NCI-H2029 (cell line): ENCODE data around the gene KRTAP9-2.
"Not testable (repeated sequence)": the region's sequence is repeated elsewhere in the genome, so short reads cannot be mapped to it uniquely, and the experiment has no call there.

Experiments
- DNase-seq: peaks from one replicate; lab custom pipeline; 2025; lab: John Stamatoyannopoulos, UW

KRTAP9-2 gene

GRCh38 chr17:41237116-41237515, 10.7 kb downstream of the KRTAP9-2 start:
- not testable (repeated sequence) for DNase-seq

GRCh38 chr17:41237949-41238437, 11.5 kb downstream of the KRTAP9-2 start, which contains the start of gene KRTAP9-8:
TSS of gene KRTAP9-8 (plus strand) at chr17:41237999. CDS start at chr17:41238052, 53 bp downstream.
- not testable (repeated sequence) for DNase-seq

GRCh38 chr17:41246995-41247787, 20.7 kb downstream of the KRTAP9-2 start:
- not testable (repeated sequence) for DNase-seq

- DNase-seq = not testable (repeated sequence)
These were observed 23.3 kb downstream of the KRTAP9-2 start, which contains the start of gene KRTAP9-4 for GRCh38 chr17:41249637-41250240. TSS of gene KRTAP9-4 (plus strand) at chr17:41249687. CDS start at chr17:41249721, 34 bp downstream.

GRCh38 chr17:41251261-41251660, 24.8 kb downstream of the KRTAP9-2 start:
- DNase-seq = no peak

- DNase-seq = no peak
These were observed 28.4 kb downstream of the KRTAP9-2 start for GRCh38 chr17:41254861-41255260.

- DNase-seq = not testable (repeated sequence)
These were observed 29.2 kb downstream of the KRTAP9-2 start, which contains the start of gene KRTAP9-9 for GRCh38 chr17:41255381-41256290. TSS of gene KRTAP9-9 (plus strand) at chr17:41255384.

- no peak for DNase-seq
These were observed 29.8 kb downstream of the KRTAP9-2 start for GRCh38 chr17:41256291-41256685.

GRCh38 chr17:41258406-41258805, 32.0 kb downstream of the KRTAP9-2 start:
- no peak for DNase-seq

- no peak for DNase-seq
These were observed 36.8 kb downstream of the KRTAP9-2 start for GRCh38 chr17:41263212-41263611.

- no peak for DNase-seq
These were observed 38.2 kb downstream of the KRTAP9-2 start for GRCh38 chr17:41264599-41264998.

- no peak for DNase-seq
These were observed 38.6 kb downstream of the KRTAP9-2 start, which contains the start of gene KRTAP9-6 for GRCh38 chr17:41265078-41265477. TSS of gene KRTAP9-6 (plus strand) at chr17:41265378. CDS start at chr17:41265378, 0 bp downstream.

GRCh38 chr17:41267711-41268110, 41.3 kb downstream of the KRTAP9-2 start:
- no peak for DNase-seq

- not testable (repeated sequence) for DNase-seq
These were observed 44.9 kb downstream of the KRTAP9-2 start for GRCh38 chr17:41271323-41271722.

- no peak for DNase-seq
These were observed 45.4 kb downstream of the KRTAP9-2 start for GRCh38 chr17:41271858-41272257.

- DNase-seq = not testable (repeated sequence)
These were observed 49.3 kb downstream of the KRTAP9-2 start, which contains the start of gene KRTAP9-7 for GRCh38 chr17:41275648-41276190. TSS of gene KRTAP9-7 (plus strand) at chr17:41275698. CDS start at chr17:41275698, 0 bp downstream.
